ENCODE results near the gene KMT5C.

KMT5C gene

DNA sequence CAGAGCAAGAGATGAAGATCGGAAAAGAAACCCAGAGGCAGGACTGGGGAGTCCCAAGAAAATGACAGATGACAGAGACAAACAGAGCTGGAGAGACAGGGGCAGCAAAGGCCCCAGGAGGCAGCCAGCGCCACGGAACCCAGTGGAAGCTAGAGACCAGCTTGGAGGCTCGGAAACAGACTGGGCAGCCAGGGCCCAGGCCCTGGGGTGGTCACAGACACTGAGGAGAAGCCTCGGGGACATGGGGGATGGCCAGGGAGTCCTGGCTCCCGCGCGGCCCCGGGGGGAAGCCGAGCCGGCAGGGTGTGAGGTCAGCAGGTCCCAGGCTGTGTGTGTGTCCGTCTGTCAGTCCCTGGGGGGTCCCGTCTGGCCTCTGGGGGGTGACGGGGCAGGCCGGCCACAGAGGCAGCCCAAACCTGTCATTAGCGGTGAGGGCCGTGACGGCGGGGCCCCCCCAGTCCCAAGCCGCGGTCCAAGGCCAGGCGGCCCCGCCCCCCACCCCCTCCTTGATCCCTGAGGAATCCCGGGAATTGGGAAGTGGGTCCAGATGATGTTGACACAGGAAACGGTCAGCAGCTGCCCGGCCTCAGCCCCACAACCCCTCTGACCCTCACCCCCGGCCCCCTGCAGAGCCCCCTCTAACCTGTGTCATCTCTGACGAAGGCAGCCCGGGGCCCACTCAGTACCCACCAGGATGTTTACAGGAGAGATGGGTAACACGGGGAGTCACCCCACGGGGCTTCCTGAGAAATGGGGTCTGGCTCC, 34.5 kb downstream of the KMT5C start:
- no peaks in the 10 kb centered on the region for H3K36me3 ChIP-seq (ENCODE audit: control insufficient read depth, insufficient read depth, low read length)
- TF ChIP-seq CTCF (IDR thresholded peaks at IDR 0.05; ENCODE audit: insufficient read depth, low read length, poor library complexity, severe bottlenecking) = no peak
- H3K4me3 ChIP-seq (replicated peaks; ENCODE audit: low read depth, low read length) = no peak overlapping the region
- H3K27me3 ChIP-seq (replicated peaks; ENCODE audit: control insufficient read depth, insufficient read depth, low read length) = no peaks in the 10 kb centered on the region; the same call in none of the 2 replicates
- no peak for DNase-seq (ENCODE audit: extremely low read depth, insufficient read length)

DNA sequence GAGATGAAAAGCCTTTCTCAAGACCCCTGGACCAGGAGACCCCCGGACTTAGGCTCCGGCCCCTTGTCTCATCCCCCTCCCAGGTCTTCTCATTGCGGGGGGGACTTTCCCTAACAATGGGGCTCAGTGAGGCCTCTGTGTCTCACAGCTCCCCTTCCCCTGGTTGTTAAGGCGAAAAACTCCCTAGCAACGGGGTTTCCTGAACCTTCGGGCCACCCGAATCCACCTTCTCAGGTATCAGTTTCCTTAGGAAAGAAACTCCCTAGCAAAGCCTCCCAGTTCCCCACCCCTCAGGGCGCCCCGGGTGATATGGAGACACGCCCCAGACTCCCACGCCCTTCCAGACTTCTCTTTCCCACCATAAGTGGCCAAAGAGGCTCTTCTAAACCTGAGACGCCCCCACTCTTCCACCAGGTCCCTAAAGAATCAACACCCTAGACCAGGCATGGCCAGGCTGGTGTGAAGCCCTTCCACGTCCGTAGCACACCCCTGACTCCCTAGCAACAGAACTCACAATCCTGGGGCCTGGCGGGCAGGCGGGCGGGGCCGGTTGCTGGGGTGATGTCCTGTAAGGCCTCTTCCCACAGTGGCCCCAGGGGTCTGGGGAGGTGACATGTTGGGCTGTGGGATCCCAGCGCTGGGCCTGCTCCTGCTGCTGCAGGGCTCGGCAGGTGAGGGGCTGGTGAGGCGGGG, 36.7 kb downstream of the KMT5C start, which contains the start of gene TMEM190:
TSS of gene TMEM190 (plus strand) at position 586 of the 693 bp plus-strand sequence. CDS start at position 614, 28 bp downstream.
- Histone ChIP-seq H3K36me3 (ENCODE audit: control insufficient read depth, insufficient read depth, low read length) (no peaks in the 10 kb centered on the region), H3K4me3 (replicated peaks; ENCODE audit: low read depth, low read length) (no peak within 1 kb of the TSS), H3K27me3 (replicated peaks; ENCODE audit: control insufficient read depth, insufficient read depth, low read length) (no peaks in the 10 kb centered on the region; the same call in 1 of the 2 replicates)
- TF ChIP-seq CTCF (IDR thresholded peaks at IDR 0.05; ENCODE audit: insufficient read depth, low read length, poor library complexity, severe bottlenecking) = no peak
- no peak for DNase-seq (ENCODE audit: extremely low read depth, insufficient read length)

DNA sequence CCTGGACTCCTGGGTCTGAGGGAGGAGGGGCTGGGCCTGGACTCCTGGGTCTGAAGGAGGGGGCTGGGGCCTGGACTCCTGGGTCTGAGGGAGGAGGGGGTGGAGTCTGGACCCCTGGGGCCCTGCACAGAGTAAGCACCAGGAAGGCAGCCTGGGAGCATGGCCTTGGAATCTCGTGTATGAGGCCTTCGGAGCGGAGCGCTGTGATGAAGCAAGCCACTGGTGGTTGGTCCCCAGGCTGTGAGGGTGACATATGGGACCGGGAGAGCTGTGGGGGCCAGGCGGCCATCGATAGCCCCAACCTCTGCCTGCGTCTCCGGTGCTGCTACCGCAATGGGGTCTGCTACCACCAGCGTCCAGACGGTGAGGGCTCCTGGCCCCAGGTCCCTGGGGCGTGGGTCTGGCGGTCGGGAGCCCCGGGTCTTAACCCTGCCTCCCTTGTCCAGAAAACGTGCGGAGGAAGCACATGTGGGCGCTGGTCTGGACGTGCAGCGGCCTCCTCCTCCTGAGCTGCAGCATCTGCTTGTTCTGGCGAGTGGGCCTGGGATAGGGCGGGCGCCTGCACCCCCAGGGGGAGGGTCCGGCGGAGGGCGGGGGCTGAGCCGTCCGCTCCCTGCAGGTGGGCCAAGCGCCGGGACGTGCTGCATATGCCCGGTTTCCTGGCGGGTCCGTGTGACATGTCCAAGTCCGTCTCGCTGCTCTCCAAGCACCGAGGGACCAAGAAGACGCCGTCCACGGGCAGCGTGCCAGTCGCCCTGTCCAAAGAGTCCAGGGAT, 37.9 kb downstream of the KMT5C start:
- H3K27me3 ChIP-seq (replicated peaks; ENCODE audit: control insufficient read depth, insufficient read depth, low read length) = no peaks in the 10 kb centered on the region
- DNase-seq (ENCODE audit: extremely low read depth, insufficient read length) = no peak

DNA sequence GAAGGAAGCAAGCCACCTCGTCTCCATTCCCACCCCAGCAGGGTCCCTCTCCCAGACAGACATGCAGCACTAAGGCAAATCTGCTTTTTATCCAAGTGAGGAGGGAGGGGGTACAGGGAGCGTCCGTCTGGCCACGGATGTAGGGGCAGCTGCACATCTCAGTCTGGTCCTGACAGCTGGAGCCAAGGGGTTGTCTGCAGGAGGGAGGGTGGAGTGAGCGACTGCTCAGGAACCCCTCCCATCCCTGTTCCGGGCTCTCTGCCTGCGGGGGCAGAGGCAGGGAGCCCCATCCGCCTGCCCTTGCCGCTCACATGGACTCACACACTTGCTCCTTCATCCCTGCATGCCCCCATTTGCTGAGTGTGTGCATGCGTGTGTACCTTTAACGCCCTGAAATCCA, 39.5 kb downstream of the KMT5C start:
- Histone ChIP-seq H3K27me3 (replicated peaks; ENCODE audit: control insufficient read depth, insufficient read depth, low read length) (no peaks in the 10 kb centered on the region), H3K36me3 (ENCODE audit: control insufficient read depth, insufficient read depth, low read length) (no peaks in the 10 kb centered on the region), H3K4me3 (replicated peaks; ENCODE audit: low read depth, low read length) (no peak overlapping the region)
- no peak for TF ChIP-seq CTCF (IDR thresholded peaks at IDR 0.05; ENCODE audit: insufficient read depth, low read length, poor library complexity, severe bottlenecking)
- no peak for DNase-seq (ENCODE audit: extremely low read depth, insufficient read length)

More for the DNA sequence above, 37.9 kb downstream of the KMT5C start:
- H3K36me3 ChIP-seq (ENCODE audit: control insufficient read depth, insufficient read depth, low read length) = no peaks in the 10 kb centered on the region
- no peak overlapping the region for H3K4me3 ChIP-seq (replicated peaks; ENCODE audit: low read depth, low read length)
- TF ChIP-seq CTCF (IDR thresholded peaks at IDR 0.05; ENCODE audit: insufficient read depth, low read length, poor library complexity, severe bottlenecking) = no peak

DNA sequence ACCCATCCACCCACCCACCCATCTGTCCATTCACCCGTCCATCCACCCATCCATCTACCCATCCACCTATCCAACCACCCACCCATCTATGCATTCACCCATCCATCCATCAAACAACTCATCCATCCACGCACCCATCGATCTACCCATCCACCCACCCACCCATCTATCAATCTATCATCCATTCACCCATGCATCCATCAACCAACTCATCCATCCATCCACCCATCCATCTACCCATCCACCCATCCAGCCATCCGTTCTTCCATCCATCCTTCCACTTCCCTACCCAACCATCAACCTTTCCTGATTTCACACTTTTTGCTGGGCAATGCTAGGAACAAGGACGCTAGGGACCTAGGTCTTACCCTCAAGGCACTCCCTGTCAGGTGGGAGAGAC, 42.3 kb downstream of the KMT5C start:
- no peaks in the 10 kb centered on the region for H3K27me3 ChIP-seq (replicated peaks; ENCODE audit: control insufficient read depth, insufficient read depth, low read length)
- H3K36me3 ChIP-seq (ENCODE audit: control insufficient read depth, insufficient read depth, low read length) = peaks cover 3% of the 10 kb centered on the region
- DNase-seq (ENCODE audit: extremely low read depth, insufficient read length) = no peak
- no peak for TF ChIP-seq CTCF (IDR thresholded peaks at IDR 0.05; ENCODE audit: insufficient read depth, low read length, poor library complexity, severe bottlenecking)
- H3K4me3 ChIP-seq (replicated peaks; ENCODE audit: low read depth, low read length) = no peak overlapping the region
